Upper lobe of right lung (tissue), 1 donor: ENCODE data around the gene MRPL20. TPM values are rescaled to one million over a fixed set of nuclear protein-coding genes. Genes with fewer than 3 reads are reported as not detected.
"Not testable (repeated sequence)": the region's sequence is repeated elsewhere in the genome, so short reads cannot be mapped to it uniquely, and the experiment has no call there.

Source experiments
- ATAC-seq: fragments of 200-7000 bp; cut with Tn5 transposase; one replicate; pipeline ENCODE4 v1.9.1; 2020; ENCODE audit warnings: mild to moderate bottlenecking, moderate library complexity
- DNase-seq: peaks from one replicate; pipeline ENCODE4 v3.0.0-alpha.2; 2020
- H3K27ac ChIP-seq: fragments of 200-600 bp; one replicate; pipeline ENCODE4 v1.8.0; 2022
- H3K27me3 ChIP-seq: fragments of 200-600 bp; one replicate; pipeline ENCODE4 v1.8.0; 2022; ENCODE audit warnings: mild to moderate bottlenecking
- H3K36me3 ChIP-seq: fragments of 200-600 bp; one replicate; pipeline ENCODE4 v1.8.0; 2022
- H3K4me1 ChIP-seq: fragments of 200-600 bp; one replicate; pipeline ENCODE4 v1.8.0; 2022
- H3K4me3 ChIP-seq: fragments of 200-600 bp; one replicate; pipeline ENCODE4 v1.8.0; 2022; ENCODE audit warnings: mild to moderate bottlenecking
- H3K9me3 ChIP-seq: fragments of 200-600 bp; one replicate; pipeline ENCODE4 v1.8.0; 2022
- intact Hi-C: fragments of 100-400 bp; cut with DNase I; formaldehyde crosslinking; loops from one replicate; pipeline ENCODE4 v1.11.0; 2022
- total RNA-seq: library from RNA; stranded (reverse); fragmentation: NEBNext Ultra II Directional; extraction: Animal tissue kit (Norgen Biotek cat#: 25700); gene quantifications from one replicate; pipeline ENCODE4 v1.2.1, GENCODE V29; 2021
- TF ChIP-seq, protein P1 (sequence below): fragments of 200-600 bp; IDR thresholded peaks from one replicate; pipeline ENCODE4 v1.8.0; 2022; ENCODE audit warnings: antibody characterized with exemption
- donor health status: DM: no; HTN: yes; CAD: no; lungs with severe emphysema.

The MRPL20 gene
- total RNA-seq, 1 donor from 2014 or later: 80.7 TPM

- DNase-seq: peak; percentile 86
- H3K36me3 ChIP-seq: peaks cover 6% of the 10 kb centered on the region
- ATAC-seq: peak; percentile 61
- no peak overlapping the region for H3K4me3 ChIP-seq
- no peak overlapping the region for H3K27ac ChIP-seq
- intact Hi-C loops: no loop called here
- no peaks in the 10 kb centered on the region for H3K27me3 ChIP-seq
- no peaks in the 10 kb centered on the region for H3K9me3 ChIP-seq
- TF ChIP-seq, protein P1, sequence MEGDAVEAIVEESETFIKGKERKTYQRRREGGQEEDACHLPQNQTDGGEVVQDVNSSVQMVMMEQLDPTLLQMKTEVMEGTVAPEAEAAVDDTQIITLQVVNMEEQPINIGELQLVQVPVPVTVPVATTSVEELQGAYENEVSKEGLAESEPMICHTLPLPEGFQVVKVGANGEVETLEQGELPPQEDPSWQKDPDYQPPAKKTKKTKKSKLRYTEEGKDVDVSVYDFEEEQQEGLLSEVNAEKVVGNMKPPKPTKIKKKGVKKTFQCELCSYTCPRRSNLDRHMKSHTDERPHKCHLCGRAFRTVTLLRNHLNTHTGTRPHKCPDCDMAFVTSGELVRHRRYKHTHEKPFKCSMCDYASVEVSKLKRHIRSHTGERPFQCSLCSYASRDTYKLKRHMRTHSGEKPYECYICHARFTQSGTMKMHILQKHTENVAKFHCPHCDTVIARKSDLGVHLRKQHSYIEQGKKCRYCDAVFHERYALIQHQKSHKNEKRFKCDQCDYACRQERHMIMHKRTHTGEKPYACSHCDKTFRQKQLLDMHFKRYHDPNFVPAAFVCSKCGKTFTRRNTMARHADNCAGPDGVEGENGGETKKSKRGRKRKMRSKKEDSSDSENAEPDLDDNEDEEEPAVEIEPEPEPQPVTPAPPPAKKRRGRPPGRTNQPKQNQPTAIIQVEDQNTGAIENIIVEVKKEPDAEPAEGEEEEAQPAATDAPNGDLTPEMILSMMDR: peak; percentile 94
- H3K4me1 ChIP-seq: peaks cover 28% of the 10 kb centered on the region
Measured at GRCh38 chr1:1371746-1372711, 35.1 kb downstream of the MRPL20 start.

GRCh38 chr1:1371364-1371745, 35.7 kb downstream of the MRPL20 start:
- no peaks in the 10 kb centered on the region for H3K27me3 ChIP-seq
- intact Hi-C loops: no loop called here
- no peak overlapping the region for H3K27ac ChIP-seq
- no peaks in the 10 kb centered on the region for H3K9me3 ChIP-seq
- TF ChIP-seq, protein P1: no peak
- DNase-seq (no peak), ATAC-seq (no peak)
- peaks cover 28% of the 10 kb centered on the region for H3K4me1 ChIP-seq
- H3K4me3 ChIP-seq: no peak overlapping the region
- peaks cover 6% of the 10 kb centered on the region for H3K36me3 ChIP-seq

GRCh38 chr1:1370771-1371300, 36.3 kb downstream of the MRPL20 start:
- no peak for ATAC-seq
- intact Hi-C loops: no loop called here
- no peak for DNase-seq

DNA sequence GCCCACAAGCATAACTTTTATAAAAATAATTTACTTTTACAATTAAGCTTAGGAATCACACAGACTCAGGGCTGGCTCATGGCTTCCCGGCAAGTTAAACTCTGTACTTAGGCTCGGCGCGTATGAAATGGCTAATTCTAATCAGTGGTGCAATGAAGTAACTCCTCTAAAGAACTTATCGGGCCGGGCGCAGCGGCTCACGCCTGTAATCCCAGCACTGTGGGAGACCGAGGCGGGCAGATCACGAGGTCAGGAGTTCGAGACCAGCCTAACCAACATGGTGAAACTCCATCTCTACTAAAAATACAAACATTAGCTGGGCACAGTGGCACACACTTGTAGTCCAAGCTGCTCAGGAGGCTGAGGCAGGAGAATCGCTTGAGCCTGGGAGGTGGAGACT, 37.0 kb downstream of the MRPL20 start:
- H3K4me3 ChIP-seq, H3K27ac ChIP-seq, H3K9me3 ChIP-seq, H3K27me3 ChIP-seq, DNase-seq, H3K36me3 ChIP-seq, ATAC-seq, intact Hi-C loops: not testable (repeated sequence)
- peaks cover 22% of the 10 kb centered on the region for H3K4me1 ChIP-seq

More at GRCh38 chr1:1370771-1371300, 36.3 kb downstream of the MRPL20 start:
- Histone ChIP-seq H3K4me3 (no peak overlapping the region), H3K27ac (no peak overlapping the region), H3K4me1 (peaks cover 24% of the 10 kb centered on the region), H3K36me3 (peaks cover 6% of the 10 kb centered on the region), H3K27me3 (no peaks in the 10 kb centered on the region), H3K9me3 (no peaks in the 10 kb centered on the region)
- TF ChIP-seq, protein P1: no peak

GRCh38 chr1:1367315-1367714, 39.8 kb downstream of the MRPL20 start:
- TF ChIP-seq, protein P1: no peak
- intact Hi-C loops: no loop called here
- H3K4me3 ChIP-seq: no peak overlapping the region
- H3K27me3 ChIP-seq: no peaks in the 10 kb centered on the region
- H3K9me3 ChIP-seq: no peaks in the 10 kb centered on the region
- DNase-seq: no peak
- peaks cover 9% of the 10 kb centered on the region for H3K4me1 ChIP-seq
- ATAC-seq: no peak
- no peak overlapping the region for H3K27ac ChIP-seq
- no peaks in the 10 kb centered on the region for H3K36me3 ChIP-seq

DNA sequence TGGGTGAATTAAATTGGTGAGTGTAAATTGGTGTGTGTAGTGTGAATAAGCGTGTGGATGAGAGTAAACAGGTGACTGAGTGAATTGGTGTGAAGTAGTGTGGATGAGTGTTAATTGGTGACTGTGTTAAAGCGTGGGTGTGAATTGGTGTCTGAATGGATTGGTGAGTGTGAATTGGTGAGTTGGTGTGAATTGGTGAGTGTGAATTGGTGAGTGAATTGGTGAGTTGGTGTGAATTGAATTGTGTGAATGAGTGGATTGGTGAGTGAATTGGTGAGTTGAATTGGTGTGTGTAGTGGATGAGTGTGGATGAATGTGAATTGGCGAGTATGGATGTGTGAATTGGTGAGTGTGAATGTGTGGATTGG, 40.4 kb downstream of the MRPL20 start:
- Histone ChIP-seq H3K4me1 (peaks cover 6% of the 10 kb centered on the region), H3K36me3 (no peaks in the 10 kb centered on the region), H3K4me3 (no peak overlapping the region), H3K27me3 (no peaks in the 10 kb centered on the region), H3K9me3 (no peaks in the 10 kb centered on the region), H3K27ac (no peak overlapping the region)
- TF ChIP-seq, protein P1: no peak
- DNase-seq (no peak), ATAC-seq (no peak)
- intact Hi-C loops: no loop called here
